Heart left ventricle (tissue), 16 donors: ENCODE measurements around the gene BMPR1A. TPM values are rescaled to one million over a fixed set of nuclear protein-coding genes. Genes with fewer than 3 reads are reported as not detected.

ENCODE experiments used
- ATAC-seq, 4 donors: fragments of 200-7000 bp; cut with Tn5 transposase; one replicate each; pipeline ENCODE4 v1.9.1; 2020 to 2022; ENCODE audit warnings: moderate library complexity in 4 of 4, mild to moderate bottlenecking in 3 of 4, moderate number of reproducible peaks in 1 of 4
- DNase-seq, 5 donors: peaks; one replicate each; pipeline ENCODE4 v3.0.0-alpha.2; 2020
- H3K27ac ChIP-seq, 12 donors: fragments of 200-600 bp; sonication (generic) in 4 of 12; one replicate each; pipeline versions ENCODE4 v1.5.0 to v1.8.0; 2016 to 2022; ENCODE audit warnings: mild to moderate bottlenecking in 2 of 12
- H3K27me3 ChIP-seq, 9 donors: fragments of 200-600 bp; sonication (generic) in 2 of 9; one replicate each; pipeline versions ENCODE4 v1.5.1 to v1.8.0; 2016 to 2022; ENCODE audit warnings: mild to moderate bottlenecking in 3 of 9
- H3K36me3 ChIP-seq, 9 donors: fragments of 200-600 bp; sonication (generic) in 2 of 9; one replicate each; pipeline versions ENCODE4 v1.5.0 to v1.8.0; 2018 to 2022; ENCODE audit warnings: mild to moderate bottlenecking in 2 of 9
- H3K4me1 ChIP-seq, 12 donors: fragments of 200-600 bp; sonication (generic) in 4 of 12; one replicate each; pipeline versions ENCODE4 v1.5.0 to v1.8.0; 2016 to 2022; ENCODE audit warnings: mild to moderate bottlenecking in 3 of 12
- H3K4me3 ChIP-seq, 12 donors: fragments of 200-600 bp; sonication (generic) in 4 of 12; one replicate each; pipeline versions ENCODE4 v1.5.0 to v1.8.0; 2017 to 2022; ENCODE audit warnings: mild to moderate bottlenecking in 9 of 12, moderate library complexity in 4 of 12
- H3K9me3 ChIP-seq, 12 donors: fragments of 200-600 bp; sonication (generic) in 4 of 12; one replicate each; pipeline versions ENCODE4 v1.5.0 to v1.8.0; 2016 to 2022; ENCODE audit warnings: mild to moderate bottlenecking in 1 of 12
- POLR2A ChIP-seq, 2 donors: fragments of 450-650 bp; IDR thresholded peaks; one replicate each; pipeline ENCODE4 v1.6.1; 2017; ENCODE audit warnings: antibody characterized with exemption in 2 of 2, mild to moderate bottlenecking in 2 of 2, moderate library complexity in 2 of 2
- WGBS, 4 donors: extraction: QIAGEN DNeasy Blood & Tissue Kit in 2 of 4; methylation state at CpG; one replicate each; pipeline versions ENCODE4 v1.1.5 to v1.1.7; 2013 to 2018; 5-methylcytosine and 5-hydroxymethylcytosine counted together
- intact Hi-C, 10 donors: fragments of 100-400 bp; cut with DNase I; formaldehyde crosslinking; loops; one replicate each; pipeline versions ENCODE4 v1.11.1 to v1.14.2; 2022
- polyA plus RNA-seq, 2 donors: library from polyadenylated mRNA; stranded (reverse); fragments of 200-250 nt; gene quantifications; one replicate each; pipeline ENCODE4 v1.2.3, GENCODE V29; 2013
- total RNA-seq, 9 donors: library from RNA; depleted of rRNA in 2 of 9; stranded (reverse); fragments of >200 nt in 2 of 9; fragmentation: NEBNext Ultra II Directional in 3 of 9; extraction: Animal tissue kit (Norgen Biotek cat#: 25700) in 3 of 9; gene quantifications; one replicate each; pipeline versions ENCODE4 v1.1.0 to v1.2.4, GENCODE V29; 2016 to 2023
- TF ChIP-seq, protein P1 (sequence below), 12 donors: fragments of 200-600 bp; sonication (generic) in 4 of 12; IDR thresholded peaks; one replicate each; pipeline versions ENCODE4 v1.5.0 to v1.8.0; 2018 to 2022; ENCODE audit warnings: antibody characterized with exemption in 12 of 12, mild to moderate bottlenecking in 5 of 12
- donor health status: ischemic (EF 13 %, LVEDD 7.1; RV severe dilation, severe dysfunction).
- donor health status: healthy with polysubstance abuse.
- donor health status: DM: no; HTN: yes; CAD: no.
- donor health status: DM: no; HTN: no; CAD: no.
- donor health status: ischemic (EF 25% LVEDD 6.9; RV normal size, moderate dysfunction).
- donor health status: ischemic (EF 25% LVEDD 5.7; RV mildly dilated, moderate dysfunction).
- donor health status: healthy.
- donor health status: DM: yes; HTN: yes; CAD: no.
- donor health status: ischemic (EF 35%, LVEDD 5.7; RV mildly dilated, moderate dysfunction).
- donor health status: nonischemic (EF 11% LVEDD 7.7; RV severe dilation, severe dysfunction).
- donor health status: DM: yes; HTN: yes; CAD: no.
- donor health status: PGD.
- donor health status: ischemic (EF 29% LVEDD 5.4; RV normal size, mild dysfunction).
- donor health status: nonischemic (EF 23%, LVEDD 6.1; RV moderate dilation, normal function).

The BMPR1A gene
- total and polyA plus RNA-seq, 11 donors: 6.3 to 72.0 (median 40.1) TPM

DNA sequence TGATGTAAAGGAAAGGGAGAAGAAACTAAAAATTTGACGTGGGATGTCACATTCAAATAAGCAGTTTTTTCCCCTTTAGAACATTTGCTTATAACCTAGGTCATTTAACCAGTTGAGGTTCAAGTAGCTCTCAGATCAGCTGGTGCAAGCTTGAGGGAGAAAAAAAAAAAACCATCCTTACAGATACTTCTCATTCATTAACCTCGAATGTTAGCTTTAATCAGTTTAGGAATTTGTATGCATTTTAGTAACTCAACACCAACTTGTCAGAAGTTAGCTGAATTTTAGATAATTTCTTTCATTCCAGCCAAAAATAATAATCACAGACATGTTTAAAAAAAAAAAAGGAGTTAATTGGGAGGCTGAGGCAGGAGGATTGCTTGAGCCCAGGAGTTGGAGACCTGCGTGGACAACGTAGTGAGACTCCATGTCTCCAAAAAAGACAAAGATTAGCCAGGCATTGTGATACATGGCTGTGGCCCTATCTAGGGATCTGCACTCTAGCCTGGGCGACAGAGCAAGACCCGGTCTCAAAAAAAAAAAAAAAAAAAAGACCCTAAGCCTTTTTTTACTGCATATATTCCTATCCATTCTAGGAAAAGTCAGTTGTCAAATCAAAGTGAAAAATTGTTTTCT lies 46.2 kb downstream of the BMPR1A start:
- Histone ChIP-seq H3K27me3 (no peaks in the 10 kb centered on the region), H3K4me1 (peaks cover 0 to 43% (median 15%) of the 10 kb centered on the region in 12 donors), H3K4me3 (no peak overlapping the region), H3K9me3 (no peaks in the 10 kb centered on the region), H3K27ac (peak overlapping the region in 1 of 12 donors; percentile 25), H3K36me3 (no peaks in the 10 kb centered on the region)
- TF ChIP-seq, protein P1, sequence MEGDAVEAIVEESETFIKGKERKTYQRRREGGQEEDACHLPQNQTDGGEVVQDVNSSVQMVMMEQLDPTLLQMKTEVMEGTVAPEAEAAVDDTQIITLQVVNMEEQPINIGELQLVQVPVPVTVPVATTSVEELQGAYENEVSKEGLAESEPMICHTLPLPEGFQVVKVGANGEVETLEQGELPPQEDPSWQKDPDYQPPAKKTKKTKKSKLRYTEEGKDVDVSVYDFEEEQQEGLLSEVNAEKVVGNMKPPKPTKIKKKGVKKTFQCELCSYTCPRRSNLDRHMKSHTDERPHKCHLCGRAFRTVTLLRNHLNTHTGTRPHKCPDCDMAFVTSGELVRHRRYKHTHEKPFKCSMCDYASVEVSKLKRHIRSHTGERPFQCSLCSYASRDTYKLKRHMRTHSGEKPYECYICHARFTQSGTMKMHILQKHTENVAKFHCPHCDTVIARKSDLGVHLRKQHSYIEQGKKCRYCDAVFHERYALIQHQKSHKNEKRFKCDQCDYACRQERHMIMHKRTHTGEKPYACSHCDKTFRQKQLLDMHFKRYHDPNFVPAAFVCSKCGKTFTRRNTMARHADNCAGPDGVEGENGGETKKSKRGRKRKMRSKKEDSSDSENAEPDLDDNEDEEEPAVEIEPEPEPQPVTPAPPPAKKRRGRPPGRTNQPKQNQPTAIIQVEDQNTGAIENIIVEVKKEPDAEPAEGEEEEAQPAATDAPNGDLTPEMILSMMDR (IDR thresholded peaks at IDR 0.05): no peak
- TF ChIP-seq POLR2A (IDR thresholded peaks at IDR 0.05): no peak
- intact Hi-C loops: no loop called here
- WGBS, 4 donors: 69 to 75% (median 74%) methylated on average over 6 of the region's 6 CpGs
- no peak for ATAC-seq
- DNase-seq: no peak

DNA sequence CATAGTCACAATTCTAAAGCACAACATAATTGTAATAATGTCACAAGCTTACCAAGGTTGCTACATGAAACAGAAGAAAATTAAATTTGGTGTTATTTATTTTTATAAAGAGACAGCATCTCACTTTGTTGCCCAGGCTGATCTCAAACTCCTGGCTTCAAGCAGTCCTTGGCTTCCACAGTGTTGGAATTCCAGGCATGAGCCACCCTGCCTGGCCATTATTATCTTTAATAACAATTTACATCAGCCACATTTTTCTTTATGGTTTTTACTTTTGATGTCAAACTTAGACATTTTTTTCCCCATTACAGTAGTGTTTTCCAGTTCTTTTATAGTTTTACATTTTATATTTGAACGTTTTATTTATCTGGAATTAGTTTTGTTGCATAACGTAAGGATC lies 46.7 kb downstream of the BMPR1A start:
- Histone ChIP-seq H3K4me1 (peaks cover 0 to 40% (median 14%) of the 10 kb centered on the region in 12 donors), H3K27ac (no peak overlapping the region), H3K4me3 (no peak overlapping the region), H3K36me3 (no peaks in the 10 kb centered on the region), H3K27me3 (no peaks in the 10 kb centered on the region), H3K9me3 (no peaks in the 10 kb centered on the region)
- intact Hi-C loops: no loop called here
- 68 to 80% (median 74%) methylated on average over 2 of the region's 2 CpGs for WGBS, 4 donors
- ATAC-seq (no peak), DNase-seq (no peak)
- TF ChIP-seq POLR2A (IDR thresholded peaks at IDR 0.05): no peak
- TF ChIP-seq, protein P1 (IDR thresholded peaks at IDR 0.05): no peak

DNA sequence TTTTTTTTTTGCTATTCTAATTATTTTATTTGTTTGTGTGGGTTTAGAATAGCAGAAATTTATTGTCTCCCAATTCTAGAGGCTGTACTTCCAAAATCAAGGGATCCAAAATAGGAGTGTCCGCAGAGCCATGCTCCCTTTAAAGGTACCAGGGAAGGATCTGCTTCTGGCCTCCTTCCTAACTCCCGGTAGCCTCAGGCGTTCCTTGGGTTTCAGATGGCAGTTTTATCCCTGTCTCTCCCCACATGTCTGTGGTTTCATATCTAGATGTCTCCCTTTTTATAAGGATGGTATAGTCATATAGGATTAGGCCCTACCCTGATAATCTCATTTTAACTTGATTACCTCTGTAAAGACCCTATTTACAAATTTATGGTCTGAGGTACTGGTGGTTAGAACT lies 48.4 kb downstream of the BMPR1A start:
- H3K4me3 ChIP-seq: no peak overlapping the region
- 76 to 88% (median 82%) methylated on average over 3 of the region's 3 CpGs for WGBS, 4 donors
- ATAC-seq (peak in 1 of 4 donors; percentile 24), DNase-seq (no peak)
- no peaks in the 10 kb centered on the region for H3K27me3 ChIP-seq
- intact Hi-C loops: no loop called here
- peak overlapping the region in 1 of 12 donors; percentile 36 for H3K27ac ChIP-seq
- peaks cover 0 to 3% (median 0%) of the 10 kb centered on the region in 9 donors for H3K36me3 ChIP-seq
- H3K9me3 ChIP-seq: no peaks in the 10 kb centered on the region
- no peak for TF ChIP-seq POLR2A (IDR thresholded peaks at IDR 0.05)
- TF ChIP-seq, protein P1 (IDR thresholded peaks at IDR 0.05): no peak
- peaks cover 0 to 24% (median 1%) of the 10 kb centered on the region in 12 donors for H3K4me1 ChIP-seq

DNA sequence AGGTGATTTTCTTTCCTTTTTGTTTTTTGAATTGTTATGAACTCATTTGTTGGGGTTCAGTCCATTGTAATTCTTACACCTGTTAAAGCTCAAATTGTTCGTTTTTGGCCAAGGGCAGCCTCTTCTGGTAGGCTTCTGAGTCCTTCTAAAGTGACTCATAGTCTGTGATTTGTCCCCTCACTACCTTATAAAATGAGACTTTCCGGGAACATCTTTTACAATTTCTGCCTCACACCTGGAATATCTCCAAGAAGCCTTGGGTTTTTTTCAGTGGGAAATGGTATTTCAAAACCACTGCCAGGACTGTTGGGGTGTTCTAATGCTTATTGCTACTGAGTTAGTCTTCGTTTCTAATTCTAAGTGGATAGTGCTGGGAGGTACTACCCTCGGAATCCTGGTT lies 56.7 kb downstream of the BMPR1A start:
- Histone ChIP-seq H3K36me3 (peaks cover 0 to 3% (median 0%) of the 10 kb centered on the region in 9 donors), H3K27ac (peak overlapping the region in 1 of 12 donors; percentile 75), H3K9me3 (no peaks in the 10 kb centered on the region), H3K27me3 (no peaks in the 10 kb centered on the region), H3K4me1 (peaks cover 0 to 37% (median 10%) of the 10 kb centered on the region in 12 donors), H3K4me3 (no peak overlapping the region)
- DNase-seq (no peak), ATAC-seq (no peak)
- WGBS, 4 donors: 69 to 80% (median 77%) methylated on average over 4 of the region's 4 CpGs
- TF ChIP-seq POLR2A (IDR thresholded peaks at IDR 0.05): no peak
- TF ChIP-seq, protein P1 (IDR thresholded peaks at IDR 0.05): no peak
- intact Hi-C loops: no loop called here
